ENCODE data around the gene TRIM71. TPM values are rescaled to one million over a fixed set of nuclear protein-coding genes. Genes with fewer than 3 reads are reported as not detected.
"Not testable (repeated sequence)": the region's sequence is repeated elsewhere in the genome, so short reads cannot be mapped to it uniquely, and the experiment has no call there.

Gene TRIM71
- polyA plus RNA-seq, 4 donors = 1.1 to 8.6 (median 7.3) TPM

GRCh38 chr3:32841867-32842470, 24.2 kb downstream of the TRIM71 start:
- DNase-seq (ENCODE audit: low read depth in 4 of 4, low spot score in 3 of 4) = no peak

GRCh38 chr3:32842531-32842931, 24.7 kb downstream of the TRIM71 start:
- DNase-seq (ENCODE audit: low read depth in 4 of 4, low spot score in 3 of 4) = no peak

GRCh38 chr3:32842987-32843386, 25.2 kb downstream of the TRIM71 start:
- no peak for DNase-seq (ENCODE audit: low read depth in 4 of 4, low spot score in 3 of 4)

- no peak for DNase-seq (ENCODE audit: low read depth in 4 of 4, low spot score in 3 of 4)
These were observed 25.9 kb downstream of the TRIM71 start for GRCh38 chr3:32843510-32844321.

- DNase-seq (ENCODE audit: low read depth in 4 of 4, low spot score in 3 of 4) = no peak
These were observed 26.5 kb downstream of the TRIM71 start for GRCh38 chr3:32844322-32844654.

- no peak for DNase-seq (ENCODE audit: low read depth in 4 of 4, low spot score in 3 of 4)
These were observed 27.1 kb downstream of the TRIM71 start for GRCh38 chr3:32844914-32845313.

GRCh38 chr3:32845546-32845945, 27.7 kb downstream of the TRIM71 start:
- not testable (repeated sequence) for DNase-seq (ENCODE audit: low read depth in 4 of 4, low spot score in 3 of 4)

- not testable (repeated sequence) for DNase-seq (ENCODE audit: low read depth in 4 of 4, low spot score in 3 of 4)
These were observed 29.2 kb downstream of the TRIM71 start for GRCh38 chr3:32847045-32847444.

GRCh38 chr3:32847528-32847927, 29.7 kb downstream of the TRIM71 start:
- no peak for DNase-seq (ENCODE audit: low read depth in 4 of 4, low spot score in 3 of 4)

- no peak for DNase-seq (ENCODE audit: low read depth in 4 of 4, low spot score in 3 of 4)
These were observed 30.4 kb downstream of the TRIM71 start for GRCh38 chr3:32848215-32848614.

GRCh38 chr3:32849046-32849445, 31.2 kb downstream of the TRIM71 start:
- DNase-seq (ENCODE audit: low read depth in 4 of 4, low spot score in 3 of 4) = no peak

GRCh38 chr3:32850226-32850625, 32.4 kb downstream of the TRIM71 start:
- DNase-seq (ENCODE audit: low read depth in 4 of 4, low spot score in 3 of 4) = no peak

GRCh38 chr3:32850636-32851035, 32.8 kb downstream of the TRIM71 start:
- no peak for DNase-seq (ENCODE audit: low read depth in 4 of 4, low spot score in 3 of 4)

- DNase-seq (ENCODE audit: low read depth in 4 of 4, low spot score in 3 of 4) = no peak
These were observed 34.3 kb downstream of the TRIM71 start for GRCh38 chr3:32852146-32852545.

- DNase-seq (ENCODE audit: low read depth in 4 of 4, low spot score in 3 of 4) = no peak
These were observed 37.7 kb downstream of the TRIM71 start for GRCh38 chr3:32855350-32855953.

- no peak for DNase-seq (ENCODE audit: low read depth in 4 of 4, low spot score in 3 of 4)
These were observed 38.6 kb downstream of the TRIM71 start for GRCh38 chr3:32856355-32856889.

GRCh38 chr3:32856901-32857507, 39.2 kb downstream of the TRIM71 start:
- no peak for DNase-seq (ENCODE audit: low read depth in 4 of 4, low spot score in 3 of 4)

GRCh38 chr3:32857921-32858320, 40.1 kb downstream of the TRIM71 start:
- no peak for DNase-seq (ENCODE audit: low read depth in 4 of 4, low spot score in 3 of 4)

GRCh38 chr3:32859604-32860237, 41.9 kb downstream of the TRIM71 start:
- DNase-seq (ENCODE audit: low read depth in 4 of 4, low spot score in 3 of 4) = no peak

GRCh38 chr3:32860499-32860898, 42.7 kb downstream of the TRIM71 start:
- DNase-seq (ENCODE audit: low read depth in 4 of 4, low spot score in 3 of 4) = no peak

GRCh38 chr3:32861681-32862080, 43.9 kb downstream of the TRIM71 start:
- DNase-seq (ENCODE audit: low read depth in 4 of 4, low spot score in 3 of 4) = no peak

Measured in left renal pelvis (tissue), 4 donors.